GM21447 (cell line): Measurements from ENCODE around the gene PPFIA1.
"Not testable (repeated sequence)": the region's sequence is repeated elsewhere in the genome, so short reads cannot be mapped to it uniquely, and the experiment has no call there.

Experiments
- ATAC-seq: cut with Tn5 transposase; IDR thresholded peaks from one replicate; pipeline ENCODE4 v1.9.1; 2021; ENCODE audit not compliant: unreplicated experiment

PPFIA1 gene

GRCh38 chr11:70324376-70325115 lies 54.1 kb downstream of the PPFIA1 start:
- peak; percentile 73 for ATAC-seq

- ATAC-seq, result no peak
Observed at GRCh38 chr11:70325824-70326223, 55.3 kb downstream of the PPFIA1 start.

- no peak for ATAC-seq
Observed at GRCh38 chr11:70326365-70326811, 55.9 kb downstream of the PPFIA1 start.

- ATAC-seq, result no peak
Observed at GRCh38 chr11:70326833-70327232, 56.3 kb downstream of the PPFIA1 start.

- ATAC-seq, result no peak
Observed at GRCh38 chr11:70327717-70328116, 57.2 kb downstream of the PPFIA1 start.

GRCh38 chr11:70328556-70328955 lies 58.1 kb downstream of the PPFIA1 start:
- ATAC-seq, result no peak

- not testable (repeated sequence) for ATAC-seq
Observed at GRCh38 chr11:70331320-70331843, 60.9 kb downstream of the PPFIA1 start.

GRCh38 chr11:70331901-70332300 lies 61.4 kb downstream of the PPFIA1 start:
- ATAC-seq, result no peak

- ATAC-seq, result no peak
Observed at GRCh38 chr11:70332567-70332966, 62.1 kb downstream of the PPFIA1 start.

GRCh38 chr11:70333261-70333660 lies 62.8 kb downstream of the PPFIA1 start:
- no peak for ATAC-seq

GRCh38 chr11:70334351-70334995 lies 64.0 kb downstream of the PPFIA1 start:
- ATAC-seq, result no peak

- ATAC-seq, result no peak
Observed at GRCh38 chr11:70335511-70335910, 65.0 kb downstream of the PPFIA1 start.

GRCh38 chr11:70338594-70338993 lies 68.1 kb downstream of the PPFIA1 start:
- no peak for ATAC-seq

- no peak for ATAC-seq
Observed at GRCh38 chr11:70339066-70339465, 68.6 kb downstream of the PPFIA1 start.

GRCh38 chr11:70341881-70342429 lies 71.5 kb downstream of the PPFIA1 start:
- no peak for ATAC-seq

- ATAC-seq, result no peak
Observed at GRCh38 chr11:70343636-70344035, 73.1 kb downstream of the PPFIA1 start.

- no peak for ATAC-seq
Observed at GRCh38 chr11:70348191-70348590, 77.7 kb downstream of the PPFIA1 start.

GRCh38 chr11:70348608-70349007 lies 78.1 kb downstream of the PPFIA1 start:
- no peak for ATAC-seq

- ATAC-seq, result no peak
Observed at GRCh38 chr11:70351646-70352045, 81.2 kb downstream of the PPFIA1 start.

GRCh38 chr11:70352100-70352499 lies 81.6 kb downstream of the PPFIA1 start:
- no peak for ATAC-seq

- no peak for ATAC-seq
Observed at GRCh38 chr11:70352601-70353000, 82.1 kb downstream of the PPFIA1 start.

- no peak for ATAC-seq
Observed at GRCh38 chr11:70353329-70353728, 82.8 kb downstream of the PPFIA1 start.
